ENCODE measurements around the gene LONP1.

DNA sequence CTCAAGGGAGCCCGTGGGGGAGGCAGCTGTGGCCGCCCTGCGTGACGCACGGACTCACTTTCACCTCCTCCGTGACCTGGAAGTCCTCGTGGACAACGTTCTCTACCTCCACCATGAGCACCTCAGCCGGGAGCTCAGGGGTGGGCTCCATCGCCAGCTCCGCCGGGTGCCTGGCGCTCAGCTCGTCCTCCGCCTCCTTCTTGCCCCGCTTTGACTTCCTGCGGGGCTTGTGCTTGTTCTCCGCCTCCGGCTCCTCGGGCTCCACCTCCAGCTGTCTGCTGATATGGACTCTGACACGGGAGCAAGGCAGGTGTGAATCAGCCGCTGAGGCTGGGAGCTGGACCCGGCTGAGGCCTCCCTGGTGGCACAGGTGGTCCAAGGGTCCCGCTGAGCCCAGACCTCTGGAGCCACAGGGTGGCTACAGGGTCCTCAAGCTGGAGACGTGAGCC, 8.2 kb downstream of the LONP1 start:
- TF ChIP-seq, protein P1, sequence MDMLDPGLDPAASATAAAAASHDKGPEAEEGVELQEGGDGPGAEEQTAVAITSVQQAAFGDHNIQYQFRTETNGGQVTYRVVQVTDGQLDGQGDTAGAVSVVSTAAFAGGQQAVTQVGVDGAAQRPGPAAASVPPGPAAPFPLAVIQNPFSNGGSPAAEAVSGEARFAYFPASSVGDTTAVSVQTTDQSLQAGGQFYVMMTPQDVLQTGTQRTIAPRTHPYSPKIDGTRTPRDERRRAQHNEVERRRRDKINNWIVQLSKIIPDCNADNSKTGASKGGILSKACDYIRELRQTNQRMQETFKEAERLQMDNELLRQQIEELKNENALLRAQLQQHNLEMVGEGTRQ (IDR thresholded peaks at IDR 0.05; ENCODE audit: borderline replicate concordance, low read depth, low read length), result no peak
- TF ChIP-seq POLR2AphosphoS5 (IDR thresholded peaks at IDR 0.05; ENCODE audit: low read depth, low read length) (no peak), EP300 (IDR thresholded peaks at IDR 0.05; ENCODE audit: borderline replicate concordance in 1 of 2, low read depth in 1 of 2, low read length in 1 of 2) (no peak), GABPA (IDR thresholded peaks at IDR 0.05; ENCODE audit: low read depth) (no peak)
- TF ChIP-seq, protein P2, sequence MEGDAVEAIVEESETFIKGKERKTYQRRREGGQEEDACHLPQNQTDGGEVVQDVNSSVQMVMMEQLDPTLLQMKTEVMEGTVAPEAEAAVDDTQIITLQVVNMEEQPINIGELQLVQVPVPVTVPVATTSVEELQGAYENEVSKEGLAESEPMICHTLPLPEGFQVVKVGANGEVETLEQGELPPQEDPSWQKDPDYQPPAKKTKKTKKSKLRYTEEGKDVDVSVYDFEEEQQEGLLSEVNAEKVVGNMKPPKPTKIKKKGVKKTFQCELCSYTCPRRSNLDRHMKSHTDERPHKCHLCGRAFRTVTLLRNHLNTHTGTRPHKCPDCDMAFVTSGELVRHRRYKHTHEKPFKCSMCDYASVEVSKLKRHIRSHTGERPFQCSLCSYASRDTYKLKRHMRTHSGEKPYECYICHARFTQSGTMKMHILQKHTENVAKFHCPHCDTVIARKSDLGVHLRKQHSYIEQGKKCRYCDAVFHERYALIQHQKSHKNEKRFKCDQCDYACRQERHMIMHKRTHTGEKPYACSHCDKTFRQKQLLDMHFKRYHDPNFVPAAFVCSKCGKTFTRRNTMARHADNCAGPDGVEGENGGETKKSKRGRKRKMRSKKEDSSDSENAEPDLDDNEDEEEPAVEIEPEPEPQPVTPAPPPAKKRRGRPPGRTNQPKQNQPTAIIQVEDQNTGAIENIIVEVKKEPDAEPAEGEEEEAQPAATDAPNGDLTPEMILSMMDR (IDR thresholded peaks at IDR 0.05), result no peak
